Fibroblast of villous mesenchyme (primary cell): ENCODE results near the gene TLX3. TPM values are rescaled to one million over a fixed set of nuclear protein-coding genes. Genes with fewer than 3 reads are reported as not detected.

Experiments
- DNase-seq: peaks from one replicate; pipeline ENCODE4 v3.0.0-alpha.2; 2010; ENCODE audit warnings: low read depth
- H3K4me3 ChIP-seq: 2 replicates; pipeline ENCODE4 v1.5.1; 2011; ENCODE audit warnings: low read depth, mild to moderate bottlenecking, low read length
- CTCF ChIP-seq: IDR thresholded peaks from 2 replicates; pipeline ENCODE4 v1.5.1; 2012; ENCODE audit warnings: low read depth, mild to moderate bottlenecking, low read length; ENCODE audit not compliant: insufficient read depth
- total RNA-seq: library from RNA; depleted of rRNA; stranded (reverse); fragments of >200 nt; gene quantifications from 2 replicates; pipeline ENCODE4 v1.2.3, GENCODE V29; 2012

TLX3 gene
- total RNA-seq, 1 donor = not detected

- DNase-seq = no peak
- no peak for TF ChIP-seq CTCF
- no peak overlapping the region for H3K4me3 ChIP-seq
Measured at GRCh38 chr5:171299851-171300250, 9.2 kb upstream of the TLX3 start.

GRCh38 chr5:171300358-171300757 is 8.7 kb upstream of the TLX3 start:
- TF ChIP-seq CTCF = no peak
- DNase-seq = no peak
- no peak overlapping the region for H3K4me3 ChIP-seq

- no peak for TF ChIP-seq CTCF
- DNase-seq = no peak
- no peak overlapping the region for H3K4me3 ChIP-seq
Measured at GRCh38 chr5:171306166-171306565, 2.9 kb upstream of the TLX3 start.

- no peak overlapping the region for H3K4me3 ChIP-seq
- DNase-seq = no peak
- no peak for TF ChIP-seq CTCF
Measured at GRCh38 chr5:171306781-171307591, 2.1 kb upstream of the TLX3 start.

GRCh38 chr5:171307789-171308452 is 1.1 kb upstream of the TLX3 start:
- DNase-seq = no peak
- no peak for TF ChIP-seq CTCF

GRCh38 chr5:171309276-171310211 is 496 bp downstream of the TLX3 start:
- no peak for TF ChIP-seq CTCF
- no peak for DNase-seq
- H3K4me3 ChIP-seq = no peak overlapping the region

More at GRCh38 chr5:171307789-171308452, 1.1 kb upstream of the TLX3 start:
- no peak overlapping the region for H3K4me3 ChIP-seq
